ENCODE results near the gene AOPEP. TPM values are rescaled to one million over a fixed set of nuclear protein-coding genes. Genes with fewer than 3 reads are reported as not detected.

The AOPEP gene
- total RNA-seq, 4 donors from 2014 or later = 305 to 458 (median 419) TPM

DNA sequence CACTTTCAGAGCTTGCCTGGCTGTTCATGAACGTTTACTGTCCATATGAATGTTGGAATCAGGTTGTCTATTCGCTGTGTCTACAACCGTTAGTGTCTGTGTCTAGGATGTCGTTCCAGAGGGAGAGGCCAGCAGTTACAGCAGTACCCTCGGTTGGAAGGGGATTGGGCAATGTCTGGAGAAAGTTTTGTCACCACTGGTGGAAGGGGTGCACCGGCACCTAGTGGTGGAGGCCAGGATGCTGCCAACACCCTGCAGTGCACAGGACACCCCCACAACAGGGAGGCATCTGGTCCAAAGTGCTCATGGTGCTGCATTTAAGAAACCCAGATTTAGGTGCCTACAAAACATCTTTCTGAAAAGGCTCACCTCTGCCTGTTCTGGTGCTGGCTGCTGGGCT lies 370.3 kb downstream of the AOPEP start:
- Histone ChIP-seq H3K4me1 (peaks cover 78 to 98% (median 85%) of the 10 kb centered on the region in 4 donors), H3K27me3 (no peaks in the 10 kb centered on the region), H3K4me3 (no peak overlapping the region), H3K27ac (replicated peaks in 1 of 4) (peak overlapping the region; percentile 68 to 95 (median 86)), H3K9me3 (no peaks in the 10 kb centered on the region), H3K36me3 (peaks cover 0 to 32% (median 28%) of the 10 kb centered on the region in 4 donors)
- intact Hi-C loops (cut with DNase I) = no loop called here
- DNase-seq (ENCODE audit: extremely low spot score) = no peak
- WGBS = 87% methylated on average over 5 of the region's 6 CpGs
- peak in 1 of 2 donors; percentile 18 for TF ChIP-seq POLR2AphosphoS5 (IDR thresholded peaks at IDR 0.05)
- TF ChIP-seq POLR2A (IDR thresholded peaks at IDR 0.05; ENCODE audit: low read depth) = no peak

DNA sequence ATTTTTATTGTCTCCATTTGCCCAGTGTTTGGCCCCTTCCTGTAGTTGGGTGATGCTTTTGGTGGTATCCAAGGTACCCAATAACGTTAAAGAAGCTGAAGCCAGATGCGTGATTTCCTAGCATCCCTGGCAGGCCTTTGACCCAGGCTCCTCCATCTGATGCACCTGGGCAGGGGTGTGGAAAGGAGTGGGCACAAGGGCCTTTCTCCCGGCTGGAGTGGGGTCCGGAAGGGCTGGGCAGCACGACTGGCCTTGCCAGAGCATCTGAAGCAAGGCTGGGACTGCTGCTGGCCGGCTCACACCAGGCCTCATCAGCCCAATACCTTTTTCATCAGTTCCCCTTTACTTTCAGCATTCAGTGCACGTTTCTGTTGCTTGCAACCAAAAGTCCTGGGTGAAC lies 370.8 kb downstream of the AOPEP start:
- H3K9me3 ChIP-seq = no peaks in the 10 kb centered on the region
- intact Hi-C loops (cut with DNase I) = no loop called here
- H3K4me1 ChIP-seq = peaks cover 78 to 98% (median 85%) of the 10 kb centered on the region in 4 donors
- H3K27ac ChIP-seq (replicated peaks in 1 of 4) = peak overlapping the region in 3 of 4 donors; percentile 8 to 69 (median 68)
- 90% methylated on average over 4 of the region's 7 CpGs for WGBS
- TF ChIP-seq EP300 (IDR thresholded peaks at IDR 0.05) (no peak), POLR2A (IDR thresholded peaks at IDR 0.05; ENCODE audit: low read depth) (no peak), POLR2AphosphoS5 (IDR thresholded peaks at IDR 0.05) (no peak)
- TF ChIP-seq, protein P1, sequence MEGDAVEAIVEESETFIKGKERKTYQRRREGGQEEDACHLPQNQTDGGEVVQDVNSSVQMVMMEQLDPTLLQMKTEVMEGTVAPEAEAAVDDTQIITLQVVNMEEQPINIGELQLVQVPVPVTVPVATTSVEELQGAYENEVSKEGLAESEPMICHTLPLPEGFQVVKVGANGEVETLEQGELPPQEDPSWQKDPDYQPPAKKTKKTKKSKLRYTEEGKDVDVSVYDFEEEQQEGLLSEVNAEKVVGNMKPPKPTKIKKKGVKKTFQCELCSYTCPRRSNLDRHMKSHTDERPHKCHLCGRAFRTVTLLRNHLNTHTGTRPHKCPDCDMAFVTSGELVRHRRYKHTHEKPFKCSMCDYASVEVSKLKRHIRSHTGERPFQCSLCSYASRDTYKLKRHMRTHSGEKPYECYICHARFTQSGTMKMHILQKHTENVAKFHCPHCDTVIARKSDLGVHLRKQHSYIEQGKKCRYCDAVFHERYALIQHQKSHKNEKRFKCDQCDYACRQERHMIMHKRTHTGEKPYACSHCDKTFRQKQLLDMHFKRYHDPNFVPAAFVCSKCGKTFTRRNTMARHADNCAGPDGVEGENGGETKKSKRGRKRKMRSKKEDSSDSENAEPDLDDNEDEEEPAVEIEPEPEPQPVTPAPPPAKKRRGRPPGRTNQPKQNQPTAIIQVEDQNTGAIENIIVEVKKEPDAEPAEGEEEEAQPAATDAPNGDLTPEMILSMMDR (IDR thresholded peaks at IDR 0.05) = no peak
- DNase-seq (ENCODE audit: extremely low spot score) = no peak
- H3K4me3 ChIP-seq = no peak overlapping the region
- H3K36me3 ChIP-seq = peaks cover 0 to 32% (median 31%) of the 10 kb centered on the region in 4 donors
- no peaks in the 10 kb centered on the region for H3K27me3 ChIP-seq

DNA sequence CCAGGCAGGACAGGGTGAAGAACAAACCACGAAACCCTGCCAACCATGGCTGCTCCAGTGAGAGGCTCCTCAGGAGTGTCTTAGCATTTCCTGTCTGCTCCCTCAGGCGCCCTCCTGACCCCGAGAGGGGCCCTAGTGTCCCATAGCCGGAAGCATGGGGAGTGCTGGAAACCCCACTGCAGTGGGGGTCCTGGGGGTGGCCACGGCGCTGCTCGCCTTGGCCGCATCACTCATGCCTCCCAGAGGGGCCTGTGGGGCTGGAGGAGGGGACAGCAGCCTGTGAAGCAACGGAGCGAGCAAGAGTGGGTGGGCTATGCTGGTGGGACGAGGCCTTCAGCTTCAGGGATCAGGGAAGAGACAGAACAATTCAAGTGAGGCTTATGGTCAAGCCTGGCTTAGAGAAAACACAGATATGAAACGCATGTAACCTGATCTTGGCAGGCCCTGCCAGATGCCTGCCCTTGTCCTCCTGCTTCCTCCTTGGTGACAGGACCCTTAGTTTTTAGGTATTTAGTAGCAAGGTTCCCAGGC lies 372.0 kb downstream of the AOPEP start:
- Histone ChIP-seq H3K4me3 (no peak overlapping the region), H3K27me3 (no peaks in the 10 kb centered on the region), H3K9me3 (no peaks in the 10 kb centered on the region), H3K27ac (replicated peaks in 1 of 4) (peak overlapping the region; percentile 53 to 75 (median 72)), H3K36me3 (peaks cover 0 to 41% (median 33%) of the 10 kb centered on the region in 4 donors), H3K4me1 (peaks cover 78 to 98% (median 85%) of the 10 kb centered on the region in 4 donors)
- intact Hi-C loops (cut with DNase I) = no loop called here
- no peak for DNase-seq (ENCODE audit: extremely low spot score)
- TF ChIP-seq, protein P1 (IDR thresholded peaks at IDR 0.05) = no peak
- TF ChIP-seq POLR2A (IDR thresholded peaks at IDR 0.05; ENCODE audit: low read depth) = no peak
- no peak for TF ChIP-seq POLR2AphosphoS5 (IDR thresholded peaks at IDR 0.05)
- no peak for TF ChIP-seq EP300 (IDR thresholded peaks at IDR 0.05)
- WGBS = 85% methylated on average over 6 of the region's 12 CpGs

DNA sequence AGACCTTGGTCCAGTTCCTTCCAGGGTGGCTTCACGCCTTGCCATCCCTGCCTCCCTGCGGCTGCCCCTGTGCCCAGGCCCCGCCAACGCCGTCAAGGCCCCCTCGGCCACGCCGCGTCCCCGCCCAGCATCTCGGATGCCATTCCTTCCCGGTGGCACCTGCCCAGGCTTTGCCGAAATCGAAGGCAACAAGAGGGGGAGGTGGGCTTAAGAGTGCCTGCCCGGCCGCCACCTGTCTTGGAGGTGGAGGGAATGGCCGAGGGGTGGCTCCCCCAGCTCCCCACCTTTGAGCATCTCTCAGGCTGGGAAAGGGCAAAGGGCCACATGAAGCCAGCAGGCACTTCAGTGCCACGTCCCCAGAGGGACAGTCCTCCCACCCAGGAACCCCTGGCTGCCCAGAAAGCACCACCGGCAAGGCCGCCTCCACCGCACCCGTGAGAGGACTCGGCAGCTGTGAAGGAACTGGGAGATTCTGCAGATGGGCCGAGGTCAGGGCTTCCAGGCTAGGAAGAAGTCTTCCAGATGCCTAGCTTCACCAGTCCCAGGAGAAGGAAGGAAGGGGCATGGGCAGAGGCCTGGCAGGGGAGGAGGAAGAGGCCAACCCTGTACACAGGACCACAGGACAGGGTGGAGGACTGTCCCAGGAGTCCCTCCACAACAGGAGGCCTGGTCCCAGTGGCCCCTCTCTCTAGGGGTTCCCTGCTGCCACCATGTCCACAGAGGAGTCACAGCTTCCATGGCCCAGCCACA lies 373.0 kb downstream of the AOPEP start:
- H3K4me1 ChIP-seq = peaks cover 78 to 98% (median 85%) of the 10 kb centered on the region in 4 donors
- no peak for TF ChIP-seq POLR2A (IDR thresholded peaks at IDR 0.05; ENCODE audit: low read depth)
- peak overlapping the region; percentile 69 to 75 (median 74) for H3K27ac ChIP-seq (replicated peaks in 1 of 4)
- H3K36me3 ChIP-seq = peaks cover 0 to 38% (median 33%) of the 10 kb centered on the region in 4 donors
- H3K9me3 ChIP-seq = no peaks in the 10 kb centered on the region
- DNase-seq (ENCODE audit: extremely low spot score) = no peak
- 94% methylated on average over 20 of the region's 24 CpGs for WGBS
- no peaks in the 10 kb centered on the region for H3K27me3 ChIP-seq
- intact Hi-C loops (cut with DNase I) = no loop called here
- H3K4me3 ChIP-seq = no peak overlapping the region

DNA sequence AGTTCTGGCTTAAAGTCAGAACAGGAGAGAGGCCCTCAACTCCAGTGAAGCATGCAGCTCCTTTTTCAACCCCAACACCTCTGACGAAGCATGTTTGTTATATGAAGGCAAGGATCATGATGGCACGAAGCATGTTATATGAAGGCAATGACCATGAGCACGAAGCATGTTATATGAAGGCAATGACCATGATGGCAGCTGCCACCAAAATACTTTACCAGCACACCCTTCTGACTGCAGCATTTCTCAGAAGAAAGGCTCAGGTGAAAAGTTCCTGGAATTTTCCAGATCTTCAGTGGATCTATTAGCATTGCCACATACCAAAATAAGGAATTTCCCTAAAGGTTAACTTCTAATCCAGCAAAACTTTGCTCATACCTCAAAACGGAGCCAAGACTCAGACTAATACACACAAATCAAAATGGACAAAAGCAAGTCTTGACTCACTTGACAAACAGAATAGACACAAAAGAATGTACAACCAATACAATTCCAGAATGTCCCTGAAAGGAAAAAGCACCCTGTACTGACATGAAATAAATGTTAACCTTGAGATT lies 373.6 kb downstream of the AOPEP start:
- Histone ChIP-seq H3K4me1 (peaks cover 78 to 98% (median 83%) of the 10 kb centered on the region in 4 donors), H3K9me3 (no peaks in the 10 kb centered on the region), H3K27ac (replicated peaks in 1 of 4) (peak overlapping the region; percentile 69 to 75 (median 74)), H3K36me3 (peaks cover 0 to 38% (median 32%) of the 10 kb centered on the region in 4 donors), H3K4me3 (no peak overlapping the region), H3K27me3 (no peaks in the 10 kb centered on the region)
- intact Hi-C loops (cut with DNase I) = no loop called here
- WGBS = 81% methylated on average over 4 of the region's 4 CpGs
- DNase-seq (ENCODE audit: extremely low spot score) = no peak
- TF ChIP-seq EP300 (IDR thresholded peaks at IDR 0.05) (no peak), POLR2A (IDR thresholded peaks at IDR 0.05; ENCODE audit: low read depth) (no peak), POLR2AphosphoS5 (IDR thresholded peaks at IDR 0.05) (no peak)
- TF ChIP-seq, protein P1 (IDR thresholded peaks at IDR 0.05) = no peak

Measured in esophagus muscularis mucosa (tissue), 4 donors.